Testis (tissue), 2 donors: ENCODE measurements around the gene SLC2A6.

Source experiments
- CTCF ChIP-seq, 3 experiments: fragments of 450-650 bp in 2 of 3; fragments of 200-600 bp in 1 of 3; sonication (generic) in 1 of 3; IDR thresholded peaks; one replicate each; pipeline ENCODE4 v1.5.1; 2016 to 2019; ENCODE audit warnings: antibody characterized with exemption in 3 of 3, mild to moderate bottlenecking in 2 of 3, moderate library complexity in 1 of 3
- POLR2A ChIP-seq: fragments of 450-650 bp; IDR thresholded peaks from one replicate; pipeline ENCODE4 v1.6.1; 2017; ENCODE audit warnings: antibody characterized with exemption, mild to moderate bottlenecking, moderate library complexity

GRCh38 chr9:133457748-133458147, 21.2 kb downstream of the SLC2A6 start:
- no peak for TF ChIP-seq CTCF (IDR thresholded peaks at IDR 0.05)
- no peak for TF ChIP-seq POLR2A
